RWPE2 (cell line): ENCODE results near the gene NPAS4.
"Not testable (repeated sequence)": the region's sequence is repeated elsewhere in the genome, so short reads cannot be mapped to it uniquely, and the experiment has no call there.

Experiments
- ATAC-seq: fragments of 200-7000 bp; cut with Tn5 transposase; 3 replicates; pipeline ENCODE4 v1.9.1; 2021; ENCODE audit warnings: low read depth
- DNase-seq: peaks from one replicate; pipeline ENCODE4 v3.0.0-alpha.2; 2020; ENCODE audit warnings: low spot score
- H3K27ac ChIP-seq: fragments of 450-650 bp; 2 replicates; pipeline ENCODE4 v1.5.1; 2017; ENCODE audit warnings: mild to moderate bottlenecking; ENCODE audit not compliant: poor library complexity, severe bottlenecking
- H3K27me3 ChIP-seq: fragments of 250-450 bp; sonication (Bioruptor Pico); 2 replicates; pipeline ENCODE4 v1.5.1; 2021; ENCODE audit warnings: mild to moderate bottlenecking, moderate library complexity; ENCODE audit not compliant: insufficient read depth, poor library complexity, severe bottlenecking
- H3K36me3 ChIP-seq: fragments of 250-450 bp; sonication (Bioruptor Pico); 2 replicates; pipeline ENCODE4 v1.5.1; 2020; ENCODE audit warnings: low read depth, mild to moderate bottlenecking, moderate library complexity
- H3K4me1 ChIP-seq: fragments of 250-450 bp; sonication (Bioruptor Pico); 2 replicates; pipeline ENCODE4 v1.5.1; 2021; ENCODE audit warnings: mild to moderate bottlenecking, moderate library complexity; ENCODE audit not compliant: insufficient read depth, poor library complexity, severe bottlenecking
- H3K4me3 ChIP-seq: fragments of 250-450 bp; sonication (Bioruptor Pico); 2 replicates; pipeline ENCODE4 v1.5.1; 2021; ENCODE audit warnings: mild to moderate bottlenecking, moderate library complexity; ENCODE audit not compliant: severe bottlenecking
- H3K9me3 ChIP-seq: fragments of 250-450 bp; sonication (Bioruptor Pico); 2 replicates; pipeline ENCODE4 v1.5.1; 2021; ENCODE audit warnings: mild to moderate bottlenecking, moderate library complexity; ENCODE audit not compliant: severe bottlenecking
- TF ChIP-seq, protein P1 (sequence below): fragments of 450-650 bp; IDR thresholded peaks from one replicate; pipeline ENCODE4 v1.5.1; 2017; ENCODE audit warnings: mild to moderate bottlenecking, moderate library complexity; ENCODE audit not compliant: poor library complexity, severe bottlenecking

NPAS4 gene

DNA sequence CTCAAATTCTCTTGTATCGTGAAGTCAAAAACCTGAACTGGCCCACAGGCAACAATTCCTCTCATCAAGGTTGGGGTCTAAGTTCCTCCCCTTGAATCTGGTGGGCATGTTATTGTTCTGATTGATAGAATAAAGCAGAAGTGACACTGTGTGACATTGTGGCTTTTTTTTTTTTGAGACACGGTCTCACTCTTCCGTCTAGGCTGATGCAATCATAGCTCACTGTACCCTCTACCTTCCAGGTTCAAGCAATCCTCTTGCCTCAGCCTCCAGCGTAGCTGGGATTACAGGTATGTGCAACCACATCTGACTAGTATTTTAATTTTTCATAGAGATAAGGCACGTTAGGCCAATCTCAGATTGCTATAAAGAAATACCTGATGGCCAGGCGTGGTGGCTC lies 37.0 kb downstream of the NPAS4 start:
- H3K4me1 ChIP-seq: peaks cover 14% of the 10 kb centered on the region
- H3K27ac ChIP-seq: no peak overlapping the region
- no peak overlapping the region for H3K4me3 ChIP-seq
- ATAC-seq (no peak), DNase-seq (no peak)
- no peaks in the 10 kb centered on the region for H3K36me3 ChIP-seq
- H3K9me3 ChIP-seq: no peaks in the 10 kb centered on the region
- H3K27me3 ChIP-seq: no peaks in the 10 kb centered on the region
- TF ChIP-seq, protein P1, sequence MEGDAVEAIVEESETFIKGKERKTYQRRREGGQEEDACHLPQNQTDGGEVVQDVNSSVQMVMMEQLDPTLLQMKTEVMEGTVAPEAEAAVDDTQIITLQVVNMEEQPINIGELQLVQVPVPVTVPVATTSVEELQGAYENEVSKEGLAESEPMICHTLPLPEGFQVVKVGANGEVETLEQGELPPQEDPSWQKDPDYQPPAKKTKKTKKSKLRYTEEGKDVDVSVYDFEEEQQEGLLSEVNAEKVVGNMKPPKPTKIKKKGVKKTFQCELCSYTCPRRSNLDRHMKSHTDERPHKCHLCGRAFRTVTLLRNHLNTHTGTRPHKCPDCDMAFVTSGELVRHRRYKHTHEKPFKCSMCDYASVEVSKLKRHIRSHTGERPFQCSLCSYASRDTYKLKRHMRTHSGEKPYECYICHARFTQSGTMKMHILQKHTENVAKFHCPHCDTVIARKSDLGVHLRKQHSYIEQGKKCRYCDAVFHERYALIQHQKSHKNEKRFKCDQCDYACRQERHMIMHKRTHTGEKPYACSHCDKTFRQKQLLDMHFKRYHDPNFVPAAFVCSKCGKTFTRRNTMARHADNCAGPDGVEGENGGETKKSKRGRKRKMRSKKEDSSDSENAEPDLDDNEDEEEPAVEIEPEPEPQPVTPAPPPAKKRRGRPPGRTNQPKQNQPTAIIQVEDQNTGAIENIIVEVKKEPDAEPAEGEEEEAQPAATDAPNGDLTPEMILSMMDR: no peak

DNA sequence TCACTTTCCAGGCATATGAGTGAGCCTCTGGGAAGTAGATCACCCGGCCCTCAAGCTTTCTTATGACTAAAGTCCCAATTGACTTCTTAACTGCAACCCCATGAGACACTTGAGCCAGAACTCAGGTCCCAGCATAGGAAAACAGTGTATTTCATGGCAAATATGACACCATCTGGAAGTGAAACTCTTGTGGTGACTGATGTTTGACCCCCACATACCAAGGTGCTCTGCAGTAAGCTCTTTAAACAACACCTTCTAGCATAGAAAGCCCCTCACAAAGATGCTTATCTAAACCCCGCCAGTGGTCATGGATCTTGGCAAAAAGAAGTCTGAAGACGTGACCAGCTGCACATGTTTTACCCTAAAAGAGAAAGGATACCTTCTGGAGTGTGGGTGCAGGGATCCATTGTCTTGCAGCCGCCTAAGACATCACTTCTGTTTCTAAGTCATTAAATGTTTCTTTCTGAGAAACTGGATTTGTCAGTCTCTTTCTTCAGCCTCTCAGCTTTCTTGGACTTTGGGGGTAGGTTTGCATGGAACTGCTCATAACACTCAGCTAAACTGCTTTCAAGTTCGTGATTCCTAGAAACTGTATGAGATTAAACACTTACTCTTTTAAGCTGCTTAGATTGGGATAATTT lies 38.4 kb downstream of the NPAS4 start:
- no peaks in the 10 kb centered on the region for H3K27me3 ChIP-seq
- no peak overlapping the region for H3K4me3 ChIP-seq
- TF ChIP-seq, protein P1: no peak
- no peaks in the 10 kb centered on the region for H3K36me3 ChIP-seq
- peaks cover 9% of the 10 kb centered on the region for H3K4me1 ChIP-seq
- H3K27ac ChIP-seq: no peak overlapping the region
- H3K9me3 ChIP-seq: no peaks in the 10 kb centered on the region
- DNase-seq (no peak), ATAC-seq (no peak)

DNA sequence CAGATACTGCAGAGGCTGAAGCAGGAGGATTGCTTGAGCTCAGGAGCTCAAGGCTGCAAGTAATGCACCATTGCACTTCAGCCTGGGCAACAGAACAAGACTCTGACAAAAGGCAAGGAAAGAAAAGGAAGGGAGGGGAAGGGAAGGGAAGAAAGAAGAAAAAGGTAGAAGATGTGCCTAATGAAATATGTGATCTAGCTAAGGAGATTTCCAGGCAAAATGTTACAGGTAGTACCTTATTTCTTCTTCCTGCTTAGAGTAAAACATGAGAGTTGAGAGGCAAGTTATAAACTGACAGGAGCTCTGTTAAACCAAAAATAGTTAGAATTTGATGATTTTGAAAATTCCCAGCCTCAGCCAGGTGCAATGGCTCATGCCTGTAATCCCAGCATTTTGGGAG lies 41.2 kb downstream of the NPAS4 start:
- H3K27me3 ChIP-seq: no peaks in the 10 kb centered on the region
- DNase-seq: no peak
- H3K9me3 ChIP-seq: no peaks in the 10 kb centered on the region
- TF ChIP-seq, protein P1: no peak
- H3K36me3 ChIP-seq: no peaks in the 10 kb centered on the region
- H3K27ac ChIP-seq: no peak overlapping the region
- no peaks in the 10 kb centered on the region for H3K4me1 ChIP-seq
- no peak for ATAC-seq
- H3K4me3 ChIP-seq: no peak overlapping the region

DNA sequence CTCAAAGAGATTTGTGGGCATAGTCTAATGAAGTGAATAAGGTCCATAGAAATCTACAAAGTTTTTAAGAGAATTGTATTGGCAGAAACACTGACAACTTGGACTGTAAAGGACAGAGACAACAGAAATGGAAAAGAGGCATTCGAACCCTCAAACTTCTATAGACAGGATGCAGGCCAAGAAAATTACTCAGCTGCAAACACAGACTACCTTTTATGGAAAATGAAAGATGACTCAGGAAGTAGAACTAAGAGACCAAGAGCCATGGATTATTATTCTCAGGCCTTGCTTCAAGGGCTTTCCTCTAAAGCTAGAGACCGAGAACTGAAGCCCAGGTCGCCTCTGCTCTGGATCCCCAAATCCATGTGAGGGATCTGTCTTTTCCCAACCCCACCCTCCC lies 42.1 kb downstream of the NPAS4 start:
- Histone ChIP-seq H3K4me3 (no peak overlapping the region), H3K36me3 (no peaks in the 10 kb centered on the region), H3K27ac (no peak overlapping the region), H3K4me1 (no peaks in the 10 kb centered on the region), H3K27me3 (no peaks in the 10 kb centered on the region), H3K9me3 (no peaks in the 10 kb centered on the region)
- no peak for ATAC-seq
- DNase-seq: no peak
- TF ChIP-seq, protein P1: no peak

DNA sequence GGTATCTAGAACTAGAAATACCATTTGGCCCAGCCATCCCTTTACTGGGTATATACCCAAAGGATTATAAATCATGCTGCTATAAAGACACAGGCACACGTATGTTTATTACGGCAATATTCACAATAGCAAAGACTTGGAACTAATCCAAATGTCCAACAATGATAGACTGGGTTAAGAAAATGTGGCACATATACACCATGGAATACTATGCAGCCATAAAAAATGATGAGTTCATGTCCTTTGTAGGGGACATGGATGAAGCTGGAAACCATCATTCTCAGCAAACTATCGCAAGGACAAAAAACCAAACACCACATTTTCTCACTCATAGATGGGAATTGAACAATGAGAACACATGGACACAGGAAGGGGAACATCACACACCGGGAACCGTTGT lies 43.3 kb downstream of the NPAS4 start:
- not testable (repeated sequence) for DNase-seq, H3K4me1 ChIP-seq, ATAC-seq

More for the DNA sequence above, 43.3 kb downstream of the NPAS4 start:
- not testable (repeated sequence) for H3K36me3 ChIP-seq, H3K27me3 ChIP-seq, H3K9me3 ChIP-seq, H3K4me3 ChIP-seq, H3K27ac ChIP-seq
